HG03575 (cell line): ENCODE results near the gene LBX2.
A peak's percentile ranks its signal among the peaks of the same experiment; 100 is the strongest.
"Not testable (repeated sequence)": the region's sequence is repeated elsewhere in the genome, so short reads cannot be mapped to it uniquely, and the experiment has no call there.

Experiments
- ATAC-seq: cut with Tn5 transposase; IDR thresholded peaks from one replicate; pipeline ENCODE4 v1.9.1; 2021; ENCODE audit not compliant: unreplicated experiment, insufficient number of reproducible peaks, low FRiP score; ENCODE audit errors: extremely low read depth

Gene LBX2

GRCh38 chr2:74491648-74492544, 7.5 kb downstream of the LBX2 start:
- no peak for ATAC-seq

DNA sequence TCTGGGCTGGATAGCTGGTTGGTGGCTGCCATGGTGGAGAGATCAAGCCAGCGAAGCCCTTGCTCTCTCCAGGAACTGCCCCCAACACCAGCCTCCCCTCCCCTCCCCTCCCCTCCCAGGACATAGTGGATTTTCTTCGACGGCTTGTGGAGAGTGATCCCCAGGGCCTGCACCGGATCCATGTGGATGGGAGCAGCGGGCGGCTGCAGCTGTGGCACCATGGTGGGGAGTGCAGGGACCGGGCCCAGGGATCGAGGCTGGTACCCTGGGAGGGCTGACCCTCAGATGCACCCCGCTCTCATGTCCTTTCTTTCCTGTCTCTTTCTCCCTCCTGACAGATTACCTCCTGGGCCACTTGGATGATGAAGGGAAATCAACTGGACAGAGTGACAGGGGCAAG, 9.5 kb downstream of the LBX2 start:
- ATAC-seq = no peak

GRCh38 chr2:74488643-74489481, 10.5 kb downstream of the LBX2 start:
- ATAC-seq = no peak

- ATAC-seq = no peak
Measured at GRCh38 chr2:74486141-74486540, 13.3 kb downstream of the LBX2 start.

- not testable (repeated sequence) for ATAC-seq
Measured at GRCh38 chr2:74483675-74484164, 15.7 kb downstream of the LBX2 start.

- peak; percentile 87 for ATAC-seq
Measured at GRCh38 chr2:74482801-74483674, 16.4 kb downstream of the LBX2 start, which contains the start of the genes CCDC142 and TTC31. Gene CCDC142, minus strand, starts transcription at chr2:74482998. Its CDS starts 161 bp downstream, at chr2:74482837. Gene TTC31, plus strand, starts transcription at chr2:74483081. Its CDS starts 15 bp downstream, at chr2:74483096.

DNA sequence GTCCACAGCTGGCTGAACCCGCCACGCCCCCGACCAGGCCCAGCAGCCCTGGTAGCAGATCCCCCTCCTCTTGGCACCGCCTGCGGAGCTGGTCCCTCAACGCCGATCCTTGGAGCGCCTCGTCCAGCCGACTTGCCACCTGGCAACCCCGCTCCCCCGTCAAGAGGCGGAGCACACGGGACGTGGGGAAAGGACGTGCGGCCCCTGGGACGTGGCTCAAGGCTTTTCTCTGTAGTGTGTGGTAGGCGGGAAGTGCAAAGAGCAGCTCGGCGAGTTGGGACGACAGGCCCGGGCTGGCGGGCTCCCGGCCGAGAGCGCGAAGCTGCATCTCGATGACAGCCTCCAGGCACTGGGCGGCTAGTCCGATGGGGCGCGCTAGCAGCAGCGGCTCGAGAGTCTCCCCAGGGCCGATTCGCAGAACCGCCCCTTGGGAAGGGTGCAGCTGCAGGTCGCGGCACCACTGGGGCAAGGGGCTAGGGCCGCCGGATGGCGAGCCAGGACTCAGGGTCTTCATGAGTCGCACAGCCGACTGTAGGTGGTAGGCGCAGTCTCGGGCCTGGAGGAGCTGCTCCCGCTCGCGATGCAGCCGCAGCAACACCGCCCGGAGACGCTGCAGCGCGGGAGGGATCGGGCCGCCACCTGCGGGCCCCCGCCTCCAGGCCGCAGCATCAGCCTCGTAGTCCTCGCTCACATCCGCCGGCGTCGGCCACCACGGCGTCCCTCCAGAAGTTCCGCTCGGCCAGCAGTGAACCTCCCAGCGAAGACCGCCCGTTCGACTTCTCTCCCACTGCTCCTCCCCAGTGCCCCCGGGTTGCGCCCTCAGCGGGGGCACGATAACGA, 17.2 kb downstream of the LBX2 start:
- ATAC-seq = peak; percentile 5

DNA sequence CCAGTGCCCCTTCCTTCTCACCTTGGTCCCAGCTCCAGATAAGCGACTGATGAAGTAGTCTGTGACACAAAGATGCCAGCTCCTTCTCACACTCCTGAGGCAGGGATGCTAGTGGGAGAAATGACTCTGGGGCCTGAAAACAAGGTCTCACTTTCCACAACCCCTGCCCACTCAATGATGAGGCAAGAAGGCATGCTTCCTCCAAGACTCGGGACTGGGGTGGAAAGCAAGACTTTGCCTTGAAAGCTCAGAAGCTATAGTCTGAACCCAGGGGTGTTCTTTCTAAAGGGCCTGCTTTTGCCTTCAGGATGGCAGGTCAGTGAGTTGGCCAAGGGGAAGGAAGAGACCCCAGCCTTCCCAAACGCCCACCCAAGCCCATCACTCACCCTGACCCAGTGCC, 18.0 kb downstream of the LBX2 start:
- no peak for ATAC-seq

GRCh38 chr2:74474899-74475298, 24.5 kb downstream of the LBX2 start:
- ATAC-seq = no peak

DNA sequence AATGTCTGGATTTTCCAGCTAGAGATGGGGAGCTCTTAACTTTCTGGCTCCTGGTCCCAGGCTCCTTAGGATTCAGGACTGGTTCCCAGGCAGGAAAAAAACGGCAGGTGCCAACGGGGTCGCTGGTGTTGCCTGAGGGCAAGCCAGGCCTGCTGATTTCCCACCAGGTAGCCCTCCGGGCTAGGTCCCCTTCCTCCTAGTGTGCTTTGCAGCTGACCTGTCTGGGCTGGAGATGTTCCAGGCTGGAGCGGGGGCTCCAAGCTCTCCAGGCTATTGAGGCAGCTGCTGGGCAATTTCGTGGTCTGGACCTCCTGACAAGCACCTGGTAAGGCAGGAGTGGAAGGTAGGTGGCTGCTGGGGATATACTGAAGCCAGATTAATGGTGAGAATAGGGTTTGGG, 24.9 kb downstream of the LBX2 start:
- ATAC-seq = no peak

DNA sequence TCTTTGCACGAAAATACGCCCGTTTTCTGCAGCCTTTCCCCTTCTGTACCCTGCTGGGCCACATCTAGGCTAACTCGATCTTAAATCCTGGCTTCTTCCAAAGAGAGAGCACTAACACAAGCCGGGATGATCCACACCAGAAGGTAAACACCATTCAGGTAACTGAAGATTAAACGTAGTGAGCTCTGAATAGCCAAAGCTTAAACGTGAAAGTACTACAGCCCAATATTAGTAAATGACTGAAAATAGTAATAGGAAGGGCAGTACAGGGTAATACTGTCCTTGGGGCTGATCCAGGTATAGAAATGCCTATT, 26.5 kb downstream of the LBX2 start:
- ATAC-seq = no peak

- ATAC-seq = no peak
Measured at GRCh38 chr2:74472086-74472944, 27.1 kb downstream of the LBX2 start, which contains the start of gene MRPL53. Gene MRPL53, minus strand, starts transcription at chr2:74472680. Its CDS starts 20 bp downstream, at chr2:74472660.

GRCh38 chr2:74471332-74472065, 27.9 kb downstream of the LBX2 start:
- no peak for ATAC-seq

DNA sequence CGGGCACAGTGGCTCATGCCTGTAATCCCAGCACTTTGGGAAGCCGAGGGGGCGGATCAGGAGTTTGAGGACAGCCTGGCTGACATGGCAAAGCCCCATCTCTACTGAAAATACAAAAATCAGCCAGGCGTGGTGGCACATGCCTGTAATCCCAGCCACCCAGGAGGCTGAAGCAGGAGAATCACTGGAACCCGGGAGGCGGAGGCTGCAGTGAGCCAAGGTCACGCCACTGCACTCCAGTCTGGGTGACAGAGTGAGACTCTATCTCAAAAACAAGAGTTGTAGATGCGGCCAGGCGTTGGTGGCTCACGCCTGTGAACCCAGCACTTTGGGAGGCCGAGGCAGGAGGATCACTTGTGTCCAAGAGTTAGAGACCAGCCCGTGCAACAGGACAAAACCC, 28.7 kb downstream of the LBX2 start:
- not testable (repeated sequence) for ATAC-seq

GRCh38 chr2:74464406-74464805, 35.0 kb downstream of the LBX2 start:
- no peak for ATAC-seq

GRCh38 chr2:74462786-74463105, 36.7 kb downstream of the LBX2 start:
- ATAC-seq = no peak
